T-helper 1 cell (primary cell): ENCODE data around the gene ARHGAP36.

Experiments used
- DNase-seq, 5 donors: peaks; one replicate each; pipeline ENCODE4 v3.0.0-alpha.2; 2012 to 2020

The ARHGAP36 gene

DNA sequence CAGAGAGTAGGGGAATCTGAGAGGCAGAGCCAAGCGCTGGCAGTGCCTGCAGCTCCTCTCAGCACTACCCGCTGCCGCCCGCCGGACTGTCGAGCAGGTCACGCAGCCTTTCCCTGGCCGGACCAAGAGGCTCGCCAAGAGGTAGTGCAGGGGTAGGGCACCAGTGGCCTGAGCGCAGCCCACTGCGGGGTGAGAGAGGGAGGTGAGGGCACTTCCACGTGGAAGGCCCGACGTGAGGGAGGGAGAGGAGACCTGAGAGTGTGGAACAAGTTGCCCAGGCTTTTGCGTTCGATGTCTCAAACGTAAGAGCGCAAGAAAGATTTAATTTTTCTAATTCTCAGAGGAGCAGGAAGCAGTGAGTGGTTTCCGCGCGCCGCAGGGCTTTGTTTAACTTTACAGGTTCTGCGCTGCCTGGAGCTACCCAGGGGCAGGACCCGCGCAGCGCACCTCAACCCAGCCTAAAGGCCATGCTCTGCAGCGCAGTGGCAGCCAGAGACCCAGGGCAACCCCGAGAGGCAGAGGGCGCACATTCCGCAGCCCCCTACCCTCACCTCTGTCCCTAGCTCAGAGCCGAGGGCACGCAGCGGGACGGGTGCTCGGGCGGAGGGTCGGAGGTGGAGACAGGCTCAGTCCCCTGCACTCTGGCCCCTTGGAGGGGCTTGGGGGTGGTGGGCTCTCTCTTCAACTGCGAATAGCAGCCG lies 14.9 kb downstream of the ARHGAP36 start:
- no peak for DNase-seq

GRCh38 chrX:131073607-131074006 lies 15.5 kb downstream of the ARHGAP36 start:
- DNase-seq, result no peak

DNA sequence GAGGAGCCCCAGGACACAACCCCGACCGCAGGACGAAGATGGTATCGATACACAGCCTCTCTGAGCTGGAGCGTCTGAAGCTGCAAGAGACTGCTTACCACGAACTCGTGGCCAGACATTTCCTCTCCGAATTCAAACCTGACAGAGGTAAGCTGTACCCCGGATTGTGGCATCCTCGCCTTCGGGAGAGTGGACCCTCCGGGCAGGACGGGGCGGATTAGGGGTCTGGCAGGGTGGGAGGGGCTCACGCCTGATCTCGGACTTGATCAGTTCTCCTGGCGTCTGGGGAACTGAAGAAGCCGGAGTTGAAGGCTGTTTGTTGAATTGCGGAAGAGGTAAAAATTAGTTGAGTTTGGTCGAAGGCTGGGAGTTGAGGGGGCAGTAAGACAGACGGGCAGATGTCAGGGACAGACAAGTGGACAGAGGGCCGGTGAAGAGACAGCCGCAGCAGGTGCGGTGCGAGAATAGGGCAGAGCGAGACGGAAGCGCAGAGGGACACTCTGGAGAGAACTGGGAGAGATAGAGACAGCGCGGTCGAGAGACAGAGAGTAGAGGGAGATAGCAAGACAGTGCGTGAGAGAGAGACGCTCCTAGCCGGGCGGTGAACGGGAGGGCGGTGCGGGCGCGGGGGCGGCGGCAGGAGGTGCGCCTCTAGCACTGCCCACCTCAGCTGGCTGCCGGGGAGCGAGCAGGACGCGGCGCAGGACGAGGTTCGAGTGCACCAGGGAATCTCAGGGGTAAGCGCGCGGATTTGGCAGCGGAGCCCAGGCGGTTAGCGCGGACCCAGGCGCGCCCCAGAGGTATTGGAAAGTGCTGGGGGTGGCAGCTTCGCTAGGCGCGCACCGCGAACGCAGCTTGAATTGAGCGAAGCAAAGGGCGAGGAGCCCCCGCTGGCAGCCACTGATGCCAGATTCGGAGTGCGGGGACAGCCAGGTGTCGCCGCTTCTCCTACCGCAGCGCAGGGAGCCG lies 23.9 kb downstream of the ARHGAP36 start:
- no peak for DNase-seq

DNA sequence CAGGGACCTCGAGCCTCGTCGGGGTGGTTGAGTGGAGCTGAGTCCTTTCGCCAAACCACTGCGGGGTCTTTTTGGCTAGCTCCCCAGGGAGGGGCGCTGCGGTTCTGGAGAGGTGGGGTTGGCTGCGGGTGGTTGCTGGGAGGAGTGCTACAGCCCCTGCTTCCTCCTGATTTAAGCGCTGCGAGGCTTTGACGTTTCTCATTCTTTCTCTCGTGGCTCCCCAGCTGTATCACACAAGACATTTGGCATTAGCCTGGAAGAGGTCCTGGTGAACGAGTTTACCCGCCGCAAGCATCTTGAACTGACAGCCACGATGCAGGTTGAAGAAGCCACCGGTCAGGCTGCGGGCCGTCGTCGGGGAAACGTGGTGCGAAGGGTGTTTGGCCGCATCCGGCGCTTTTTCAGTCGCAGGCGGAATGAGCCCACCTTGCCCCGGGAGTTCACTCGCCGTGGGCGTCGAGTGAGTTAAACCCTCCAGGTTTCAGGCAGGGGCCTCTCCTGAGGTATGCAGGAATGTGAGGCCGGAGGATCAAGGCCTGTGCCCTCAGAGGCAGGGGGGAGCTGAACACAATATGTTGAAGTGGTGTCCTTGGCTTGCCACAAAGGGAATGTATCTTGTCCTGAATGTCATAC lies 25.5 kb downstream of the ARHGAP36 start:
- no peak for DNase-seq

DNA sequence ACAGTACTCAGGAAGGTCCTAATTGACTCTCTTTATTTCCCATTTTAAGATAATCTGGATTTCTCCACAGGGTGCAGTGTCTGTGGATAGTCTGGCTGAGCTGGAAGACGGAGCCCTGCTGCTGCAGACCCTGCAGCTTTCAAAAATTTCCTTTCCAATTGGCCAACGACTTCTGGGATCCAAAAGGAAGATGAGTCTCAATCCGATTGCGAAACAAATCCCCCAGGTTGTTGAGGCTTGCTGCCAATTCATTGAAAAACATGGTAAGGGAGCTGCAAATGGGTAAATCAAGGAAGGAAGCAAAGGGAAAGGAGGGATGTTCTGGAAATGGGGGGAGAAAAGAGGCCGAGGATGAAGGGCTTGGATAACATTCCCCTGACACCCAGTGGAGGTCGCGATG lies 26.0 kb downstream of the ARHGAP36 start:
- no peak for DNase-seq

- DNase-seq, result no peak
Measured at GRCh38 chrX:131136776-131137175, 78.6 kb downstream of the ARHGAP36 start.

DNA sequence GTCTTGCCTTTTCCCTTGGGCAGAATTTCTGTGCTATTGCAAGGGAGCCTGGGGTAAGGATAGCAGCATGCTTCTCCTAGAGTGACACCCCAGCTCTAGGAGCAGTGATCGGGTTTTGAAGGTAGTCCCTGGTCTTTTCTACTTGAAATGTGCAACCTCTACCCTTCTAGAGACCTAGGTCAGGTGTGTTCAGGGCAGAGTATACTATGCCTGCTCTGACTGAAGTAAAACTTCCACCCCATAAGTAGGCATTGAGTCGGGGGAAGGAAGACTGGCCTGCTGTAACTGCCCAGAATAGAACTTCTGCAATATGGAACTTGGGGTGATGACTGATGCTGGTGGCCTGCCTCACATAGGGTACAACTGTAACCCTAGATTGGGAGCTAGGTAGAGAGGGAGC lies 80.9 kb downstream of the ARHGAP36 start:
- no peak for DNase-seq
